Left ventricle myocardium inferior (tissue), 1 donor: ENCODE results near the gene NDUFA12. TPM values are rescaled to one million over a fixed set of nuclear protein-coding genes. Genes with fewer than 3 reads are reported as not detected.

Source experiments
- DNase-seq: peaks from one replicate; pipeline ENCODE4 v3.0.0-alpha.2; 2020
- H3K27ac ChIP-seq: fragments of 200-600 bp; replicated peaks from 2 replicates; pipeline ENCODE4 v1.8.0; 2021
- H3K27me3 ChIP-seq: fragments of 200-600 bp; 2 replicates; pipeline ENCODE4 v1.8.0; 2021; ENCODE audit warnings: low read depth
- H3K36me3 ChIP-seq: fragments of 200-600 bp; 2 replicates; pipeline ENCODE4 v1.8.0; 2021
- H3K4me1 ChIP-seq: fragments of 200-600 bp; 2 replicates; pipeline ENCODE4 v1.8.0; 2021
- H3K4me3 ChIP-seq: fragments of 200-600 bp; 2 replicates; pipeline ENCODE4 v1.8.0; 2021; ENCODE audit warnings: mild to moderate bottlenecking, moderate library complexity
- H3K9me3 ChIP-seq: fragments of 200-600 bp; replicated peaks from 2 replicates; pipeline ENCODE4 v1.8.0; 2021
- CTCF ChIP-seq: fragments of 200-600 bp; IDR thresholded peaks from 2 replicates; pipeline ENCODE4 v1.8.0; 2021; ENCODE audit warnings: antibody characterized with exemption, mild to moderate bottlenecking, borderline replicate concordance
- intact Hi-C: fragments of 100-400 bp; cut with micrococcal nuclease; formaldehyde crosslinking; loops from one replicate; pipeline ENCODE4 v1.11.0; 2022
- total RNA-seq: library from RNA; stranded (reverse); fragmentation: NEBNext Ultra II Directional; extraction: Animal tissue kit (Norgen Biotek cat#: 25700); gene quantifications from one replicate; pipeline ENCODE4 v1.2.1, GENCODE V29; 2021
- donor health status: DM: no; HTN: yes; CAD: no; lungs with severe emphysema.

NDUFA12 gene
- total RNA-seq, 1 donor from 2014 or later = 353 TPM

- no peak for DNase-seq
- intact Hi-C loops = no loop called here
- H3K9me3 ChIP-seq = no peaks in the 10 kb centered on the region
- no peaks in the 10 kb centered on the region for H3K27me3 ChIP-seq
- H3K4me3 ChIP-seq = no peak overlapping the region
- H3K27ac ChIP-seq = no peak overlapping the region
- H3K4me1 ChIP-seq = no peaks in the 10 kb centered on the region
- no peak for TF ChIP-seq CTCF
- no peaks in the 10 kb centered on the region for H3K36me3 ChIP-seq
Observed at GRCh38 chr12:94963649-94964048, 39.8 kb downstream of the NDUFA12 start.

- no peak for DNase-seq
- Histone ChIP-seq H3K27me3 (no peaks in the 10 kb centered on the region), H3K36me3 (no peaks in the 10 kb centered on the region), H3K4me1 (no peaks in the 10 kb centered on the region), H3K9me3 (no peaks in the 10 kb centered on the region), H3K4me3 (no peak overlapping the region), H3K27ac (no peak overlapping the region)
- intact Hi-C loops = no loop called here
- TF ChIP-seq CTCF = no peak
Observed at GRCh38 chr12:94962670-94963069, 40.8 kb downstream of the NDUFA12 start.

GRCh38 chr12:94961911-94962310 is 41.6 kb downstream of the NDUFA12 start:
- no peaks in the 10 kb centered on the region for H3K27me3 ChIP-seq
- intact Hi-C loops = no loop called here
- no peak for TF ChIP-seq CTCF

GRCh38 chr12:94961256-94961824 is 42.2 kb downstream of the NDUFA12 start:
- TF ChIP-seq CTCF = no peak
- intact Hi-C loops = no loop called here
- Histone ChIP-seq H3K9me3 (no peaks in the 10 kb centered on the region), H3K4me3 (no peak overlapping the region), H3K27me3 (no peaks in the 10 kb centered on the region), H3K36me3 (no peaks in the 10 kb centered on the region), H3K27ac (no peak overlapping the region), H3K4me1 (no peaks in the 10 kb centered on the region)
- no peak for DNase-seq

More at GRCh38 chr12:94961911-94962310, 41.6 kb downstream of the NDUFA12 start:
- Histone ChIP-seq H3K9me3 (no peaks in the 10 kb centered on the region), H3K27ac (no peak overlapping the region), H3K4me1 (no peaks in the 10 kb centered on the region), H3K36me3 (no peaks in the 10 kb centered on the region), H3K4me3 (no peak overlapping the region)
- DNase-seq = no peak

GRCh38 chr12:94957006-94957405 is 46.5 kb downstream of the NDUFA12 start:
- Histone ChIP-seq H3K9me3 (no peaks in the 10 kb centered on the region), H3K27ac (no peak overlapping the region), H3K27me3 (no peaks in the 10 kb centered on the region), H3K4me3 (no peak overlapping the region), H3K4me1 (peaks cover 10% of the 10 kb centered on the region), H3K36me3 (no peaks in the 10 kb centered on the region)
- TF ChIP-seq CTCF = no peak
- no peak for DNase-seq
- intact Hi-C loops = no loop called here
